Gastrocnemius medialis (tissue), 4 donors: Measurements from ENCODE around the gene IFNL4. TPM values are rescaled to one million over a fixed set of nuclear protein-coding genes. Genes with fewer than 3 reads are reported as not detected.

Source experiments
- ATAC-seq, 2 donors: fragments of 150-250 bp; one replicate each; pipeline ENCODE4 v1.9.1; 2016
- DNase-seq, 2 donors: peaks; one replicate each; pipeline ENCODE4 v3.0.0-alpha.2; 2019
- H3K27ac ChIP-seq, 4 donors: fragments of 200-600 bp; sonication (generic); 1 replicate in 1 of 4; 2 replicates in 3 of 4; pipeline ENCODE4 v1.5.1; 2016 to 2018; ENCODE audit warnings: mild to moderate bottlenecking in 2 of 4, moderate library complexity in 1 of 4
- H3K27me3 ChIP-seq, 3 donors: fragments of 200-600 bp; sonication (generic) in 2 of 3; 1 replicate in 1 of 3; 2 replicates in 2 of 3; pipeline versions ENCODE4 v1.5.1 to v1.6.0; 2016 to 2019; ENCODE audit warnings: mild to moderate bottlenecking in 1 of 3, moderate library complexity in 1 of 3
- H3K36me3 ChIP-seq, 2 donors: fragments of 200-600 bp; sonication (generic) in 1 of 2; one replicate each; pipeline ENCODE4 v1.5.1; 2017 to 2018
- H3K4me1 ChIP-seq, 2 donors: fragments of 200-600 bp; sonication (generic) in 1 of 2; one replicate each; pipeline ENCODE4 v1.5.1; 2016 to 2017; ENCODE audit warnings: mild to moderate bottlenecking in 2 of 2
- H3K4me3 ChIP-seq, 4 donors: fragments of 200-600 bp; sonication (generic) in 3 of 4; 1 replicate in 1 of 4; 2 replicates in 3 of 4; pipeline ENCODE4 v1.5.1; 2016 to 2019; ENCODE audit warnings: mild to moderate bottlenecking in 2 of 4
- H3K9me3 ChIP-seq, 3 donors: fragments of 200-600 bp; sonication (generic) in 2 of 3; 1 replicate in 1 of 3; 2 replicates in 2 of 3; pipeline ENCODE4 v1.5.1; 2016 to 2019
- POLR2A ChIP-seq, 2 donors: fragments of 450-650 bp; IDR thresholded peaks; one replicate each; pipeline ENCODE4 v1.6.1; 2017; ENCODE audit warnings: antibody characterized with exemption in 2 of 2, mild to moderate bottlenecking in 2 of 2, moderate library complexity in 2 of 2
- in situ Hi-C, 4 donors: fragments of 200-750 bp; cut with MboI; loops; one replicate each; pipeline versions ENCODE4 v1.15.0 to v1.8.0; 2017; ENCODE audit warnings: low sequenced_read_pairs in 4 of 4
- intact Hi-C: fragments of 100-400 bp; cut with DNase I; formaldehyde crosslinking; loops from one replicate; pipeline ENCODE4 v1.15.1; 2023; ENCODE audit warnings: low total_unique reads
- total RNA-seq, 4 donors: library from RNA; depleted of rRNA; stranded (reverse); fragments of >200 nt; gene quantifications; one replicate each; pipeline versions ENCODE4 v1.1.0 to v1.2.3, GENCODE V29; 2016
- TF ChIP-seq, protein P1 (sequence below), 5 experiments: fragments of 450-650 bp in 3 of 5; fragments of 200-600 bp in 2 of 5; sonication (generic) in 2 of 5; IDR thresholded peaks in 4 of 5; conservative IDR thresholded peaks in 1 of 5; 1 replicate in 4 of 5; 2 replicates in 1 of 5; pipeline ENCODE4 v1.5.1; 2016 to 2019; ENCODE audit warnings: antibody characterized with exemption in 5 of 5, mild to moderate bottlenecking in 3 of 5, moderate library complexity in 3 of 5

IFNL4 gene
- total RNA-seq, 4 donors from 2014 or later = not detected

DNA sequence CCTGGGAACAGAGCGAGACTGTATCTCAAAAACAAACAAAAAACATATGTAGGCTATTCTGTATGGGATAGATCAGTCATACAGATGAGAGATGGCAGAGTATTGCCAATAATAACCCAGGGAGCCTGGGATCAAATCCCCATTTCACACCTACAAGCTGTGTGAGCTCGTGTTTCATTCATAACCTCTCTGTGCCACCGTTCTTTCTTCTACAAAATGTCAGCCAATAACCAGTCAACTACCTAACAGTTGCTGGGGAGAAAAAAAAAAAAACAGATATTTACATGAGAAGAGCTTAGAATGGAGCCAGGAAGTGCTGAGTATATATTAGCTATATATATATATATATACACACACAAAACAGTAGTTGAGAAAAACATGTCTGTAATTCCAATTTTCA is 13.0 kb upstream of the IFNL4 start:
- H3K27ac ChIP-seq = no peak overlapping the region
- DNase-seq = no peak
- TF ChIP-seq, protein P1, sequence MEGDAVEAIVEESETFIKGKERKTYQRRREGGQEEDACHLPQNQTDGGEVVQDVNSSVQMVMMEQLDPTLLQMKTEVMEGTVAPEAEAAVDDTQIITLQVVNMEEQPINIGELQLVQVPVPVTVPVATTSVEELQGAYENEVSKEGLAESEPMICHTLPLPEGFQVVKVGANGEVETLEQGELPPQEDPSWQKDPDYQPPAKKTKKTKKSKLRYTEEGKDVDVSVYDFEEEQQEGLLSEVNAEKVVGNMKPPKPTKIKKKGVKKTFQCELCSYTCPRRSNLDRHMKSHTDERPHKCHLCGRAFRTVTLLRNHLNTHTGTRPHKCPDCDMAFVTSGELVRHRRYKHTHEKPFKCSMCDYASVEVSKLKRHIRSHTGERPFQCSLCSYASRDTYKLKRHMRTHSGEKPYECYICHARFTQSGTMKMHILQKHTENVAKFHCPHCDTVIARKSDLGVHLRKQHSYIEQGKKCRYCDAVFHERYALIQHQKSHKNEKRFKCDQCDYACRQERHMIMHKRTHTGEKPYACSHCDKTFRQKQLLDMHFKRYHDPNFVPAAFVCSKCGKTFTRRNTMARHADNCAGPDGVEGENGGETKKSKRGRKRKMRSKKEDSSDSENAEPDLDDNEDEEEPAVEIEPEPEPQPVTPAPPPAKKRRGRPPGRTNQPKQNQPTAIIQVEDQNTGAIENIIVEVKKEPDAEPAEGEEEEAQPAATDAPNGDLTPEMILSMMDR (IDR thresholded peaks at IDR 0.05 in 4 of 5, conservative IDR thresholded peaks at IDR 0.05 in 1 of 5) = no peak
- no peak for TF ChIP-seq POLR2A (IDR thresholded peaks at IDR 0.05)
- ATAC-seq = no peak
- intact Hi-C loops = no loop called here
- in situ Hi-C loops = no loop called here
- H3K27me3 ChIP-seq = peaks cover 29 to 52% (median 43%) of the 10 kb centered on the region in 3 donors
- H3K36me3 ChIP-seq = no peaks in the 10 kb centered on the region
- no peaks in the 10 kb centered on the region for H3K4me1 ChIP-seq
- no peaks in the 10 kb centered on the region for H3K9me3 ChIP-seq
- H3K4me3 ChIP-seq = no peak overlapping the region

DNA sequence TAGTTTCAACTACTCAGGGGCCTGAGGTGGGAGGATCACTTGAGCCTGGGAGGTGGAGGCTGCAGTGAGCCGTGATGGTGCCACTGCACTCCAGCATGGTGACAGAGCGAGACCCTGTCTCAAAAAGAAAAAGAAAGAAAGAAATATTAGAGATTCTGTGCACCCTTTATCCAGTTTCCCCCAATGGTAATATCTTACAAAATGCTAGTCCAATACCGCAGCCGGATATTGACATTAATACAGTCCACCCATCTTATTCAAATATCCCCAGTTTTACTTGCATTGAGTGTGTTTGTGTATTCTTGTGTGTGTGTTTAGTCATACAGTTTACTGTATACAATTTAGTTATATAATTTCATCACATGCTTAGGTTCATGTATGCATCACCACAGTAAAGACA is 8.6 kb upstream of the IFNL4 start:
- intact Hi-C loops = no loop called here
- no peak overlapping the region for H3K4me3 ChIP-seq
- H3K36me3 ChIP-seq = no peaks in the 10 kb centered on the region
- TF ChIP-seq, protein P1 (IDR thresholded peaks at IDR 0.05 in 4 of 5, conservative IDR thresholded peaks at IDR 0.05 in 1 of 5) = no peak
- no peak for TF ChIP-seq POLR2A (IDR thresholded peaks at IDR 0.05)
- no peaks in the 10 kb centered on the region for H3K4me1 ChIP-seq
- H3K27ac ChIP-seq = no peak overlapping the region
- in situ Hi-C loops = no loop called here
- H3K9me3 ChIP-seq = no peaks in the 10 kb centered on the region
- ATAC-seq (no peak), DNase-seq (no peak)
- H3K27me3 ChIP-seq = peaks cover 0 to 23% (median 19%) of the 10 kb centered on the region in 3 donors

DNA sequence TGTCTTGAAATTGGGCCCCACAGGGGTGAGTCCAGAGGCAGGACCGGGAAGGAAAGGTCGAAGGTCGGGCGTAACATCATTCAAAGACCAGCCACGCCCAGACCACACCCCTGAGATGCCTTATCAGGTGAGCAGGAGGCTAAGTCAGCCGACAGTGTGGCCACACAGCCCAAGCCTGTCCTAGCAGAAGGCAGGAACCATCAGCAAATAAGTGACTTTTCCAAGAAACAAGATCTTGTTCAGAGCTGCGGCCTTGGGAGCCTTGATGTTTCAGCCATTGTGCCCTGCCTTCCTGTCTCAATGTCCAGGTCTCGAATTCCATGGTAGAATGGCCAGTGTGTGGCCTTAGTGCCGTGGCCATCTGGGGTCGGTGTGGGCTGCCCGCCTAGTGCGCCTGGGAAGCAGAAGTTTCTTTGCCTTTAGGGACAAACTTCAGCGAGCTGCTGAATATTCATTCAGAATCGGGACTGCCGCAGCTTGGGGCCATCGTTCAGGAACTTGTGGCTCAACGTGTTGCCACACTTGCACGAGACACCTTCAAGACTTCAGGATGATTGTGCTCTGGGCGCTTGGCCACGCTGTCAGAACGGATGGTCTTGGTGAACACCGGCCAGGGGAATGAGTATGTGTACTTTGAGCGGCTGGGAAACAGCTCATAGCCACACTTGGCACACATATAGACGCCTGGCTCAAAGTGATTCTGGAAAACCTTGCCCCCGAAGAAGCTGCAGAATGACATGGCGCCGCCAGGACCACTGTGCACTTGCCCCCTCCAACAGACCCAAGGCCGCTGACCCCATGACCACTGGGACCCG is 6.1 kb upstream of the IFNL4 start:
- H3K36me3 ChIP-seq = no peaks in the 10 kb centered on the region
- DNase-seq (no peak), ATAC-seq (no peak)
- peaks cover 9 to 22% (median 9%) of the 10 kb centered on the region in 3 donors for H3K27me3 ChIP-seq
- H3K4me1 ChIP-seq = no peaks in the 10 kb centered on the region
- in situ Hi-C loops = no loop called here
- no peak overlapping the region for H3K4me3 ChIP-seq
- no peak for TF ChIP-seq POLR2A (IDR thresholded peaks at IDR 0.05)
- TF ChIP-seq, protein P1 (IDR thresholded peaks at IDR 0.05 in 4 of 5, conservative IDR thresholded peaks at IDR 0.05 in 1 of 5) = no peak
- intact Hi-C loops = no loop called here
- H3K9me3 ChIP-seq = no peaks in the 10 kb centered on the region
- no peak overlapping the region for H3K27ac ChIP-seq

DNA sequence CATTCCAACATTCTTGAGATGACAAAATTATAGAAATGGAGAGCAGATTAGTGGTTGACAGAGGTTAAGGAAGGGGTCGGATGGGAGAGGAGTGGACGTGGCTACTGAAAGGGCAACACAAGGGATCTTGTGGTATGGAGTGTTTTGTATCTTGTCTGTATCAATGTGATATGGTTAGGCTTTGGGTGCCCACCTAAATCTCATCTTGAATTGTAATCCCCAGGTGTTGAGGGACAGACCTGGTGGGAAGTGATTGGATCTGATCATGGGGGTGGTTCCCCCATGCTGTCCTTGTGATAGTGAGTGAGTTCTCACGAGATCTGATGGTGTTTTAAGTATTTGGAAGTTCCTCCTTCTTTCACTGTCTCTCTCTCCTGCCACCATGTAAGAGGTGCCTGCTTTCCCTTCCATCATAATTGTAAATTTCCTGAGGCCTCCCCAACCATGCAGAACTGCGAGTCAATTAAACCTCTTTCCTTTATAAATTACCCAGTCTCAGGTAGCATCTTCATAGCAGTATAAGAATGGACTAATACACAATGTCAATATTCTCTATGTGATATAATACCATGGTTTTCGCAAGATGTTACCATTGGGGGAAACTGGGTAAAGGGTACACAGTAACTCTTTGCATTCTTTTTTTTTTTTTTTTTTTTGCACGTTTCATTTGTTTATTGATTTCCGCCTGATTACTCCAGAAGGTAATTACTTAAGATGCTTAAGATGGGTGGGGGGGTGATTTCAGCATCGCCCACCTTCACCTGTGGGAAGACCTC is 4.9 kb upstream of the IFNL4 start:
- no peak for ATAC-seq
- in situ Hi-C loops = no loop called here
- no peak for DNase-seq
- H3K4me1 ChIP-seq = no peaks in the 10 kb centered on the region
- intact Hi-C loops = no loop called here
- no peaks in the 10 kb centered on the region for H3K9me3 ChIP-seq
- H3K27ac ChIP-seq = no peak overlapping the region
- H3K4me3 ChIP-seq = no peak overlapping the region
- H3K27me3 ChIP-seq = peaks cover 18 to 28% (median 20%) of the 10 kb centered on the region in 3 donors
- H3K36me3 ChIP-seq = no peaks in the 10 kb centered on the region
- TF ChIP-seq POLR2A (IDR thresholded peaks at IDR 0.05) = no peak
- TF ChIP-seq, protein P1 (IDR thresholded peaks at IDR 0.05 in 4 of 5, conservative IDR thresholded peaks at IDR 0.05 in 1 of 5) = no peak
